Bronchial epithelial cell (primary cell): ENCODE results near the gene LRIT3. TPM values are rescaled to one million over a fixed set of nuclear protein-coding genes. Genes with fewer than 3 reads are reported as not detected.
A peak's percentile ranks its signal among the peaks of the same experiment; 100 is the strongest.

Experiments
- DNase-seq: peaks from one replicate; pipeline ENCODE4 v3.0.0-alpha.2; 2010; ENCODE audit warnings: low read depth
- FAIRE-seq: peaks from 2 replicates; lab custom pipeline; 2011; peaks lifted over from hg19 to GRCh38; lab: Jason Lieb, UNC
- H3K27me3 ChIP-seq: 2 replicates; pipeline ENCODE4 v1.5.1; 2011; ENCODE audit warnings: low read length; ENCODE audit not compliant: control insufficient read depth, insufficient read depth
- H3K36me3 ChIP-seq: 2 replicates; pipeline ENCODE4 v1.5.1; 2011; ENCODE audit warnings: low read length; ENCODE audit not compliant: control insufficient read depth, insufficient read depth
- H3K4me3 ChIP-seq: 2 replicates; pipeline ENCODE4 v1.5.1; 2011; ENCODE audit warnings: mild to moderate bottlenecking, low read depth, low read length, control low read depth
- CTCF ChIP-seq: IDR thresholded peaks from 2 replicates; pipeline ENCODE4 v1.5.1; 2011; ENCODE audit warnings: mild to moderate bottlenecking, moderate library complexity, low read length, control low read depth, inconsistent platforms; ENCODE audit not compliant: insufficient read depth, severe bottlenecking
- total RNA-seq: library from RNA; depleted of rRNA; stranded (reverse); fragments of >200 nt; gene quantifications from 2 replicates; pipeline ENCODE4 v1.2.1, GENCODE V29; 2014

The LRIT3 gene
- total RNA-seq, 1 donor from 2014 or later: under 0.01 TPM

- FAIRE-seq: no peak
- Histone ChIP-seq H3K36me3 (no peaks in the 10 kb centered on the region), H3K4me3 (no peak overlapping the region), H3K27me3 (peaks cover 3% of the 10 kb centered on the region)
- no peak for DNase-seq
- no peak for TF ChIP-seq CTCF
These were observed 30.4 kb downstream of the LRIT3 start for GRCh38 chr4:109878355-109878754.

DNA sequence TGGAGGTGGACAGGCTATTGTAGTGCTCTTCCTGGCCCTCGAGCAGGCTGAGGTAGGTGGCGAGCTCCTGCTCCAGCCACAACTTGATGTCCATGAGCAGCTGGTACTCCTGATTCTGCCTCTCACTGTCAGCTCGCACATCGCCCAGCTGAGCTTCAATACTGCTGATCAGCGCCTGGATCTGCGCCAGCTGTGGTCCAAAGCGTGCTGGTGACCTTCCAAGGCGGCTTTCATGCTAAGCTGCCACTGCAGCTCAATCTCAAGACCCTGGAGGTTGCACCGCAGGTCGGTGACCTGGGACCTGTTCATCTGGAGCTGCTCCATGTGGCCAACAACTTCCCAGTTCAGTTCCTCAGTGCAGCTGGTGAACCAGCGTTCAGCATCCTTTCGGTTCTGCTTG, 31.2 kb downstream of the LRIT3 start:
- H3K36me3 ChIP-seq: no peaks in the 10 kb centered on the region
- peaks cover 3% of the 10 kb centered on the region for H3K27me3 ChIP-seq
- no peak for FAIRE-seq
- no peak overlapping the region for H3K4me3 ChIP-seq
- TF ChIP-seq CTCF: no peak
- no peak for DNase-seq

GRCh38 chr4:109879636-109880314, 31.9 kb downstream of the LRIT3 start:
- Histone ChIP-seq H3K27me3 (peaks cover 3% of the 10 kb centered on the region), H3K4me3 (no peak overlapping the region), H3K36me3 (no peaks in the 10 kb centered on the region)
- peak; percentile 18 for FAIRE-seq
- no peak for TF ChIP-seq CTCF
- DNase-seq: no peak

DNA sequence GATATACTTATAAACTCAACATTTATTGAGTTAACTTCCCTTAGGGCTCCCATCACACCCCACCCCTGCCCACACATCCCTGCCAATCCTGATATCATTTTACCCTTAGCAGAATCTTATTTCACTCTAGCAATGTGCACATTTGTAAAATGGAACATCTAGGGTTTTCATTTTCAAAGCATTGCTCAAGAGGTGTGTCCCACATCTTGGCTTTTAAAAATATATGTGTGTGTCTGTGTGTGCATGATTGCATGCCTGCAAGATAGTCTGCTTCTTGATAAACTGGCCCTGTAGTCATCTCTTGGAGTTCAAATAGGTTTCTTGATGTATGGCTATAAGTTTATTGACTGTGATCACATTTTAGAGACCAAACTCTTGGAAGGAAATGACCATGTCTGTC, 38.4 kb downstream of the LRIT3 start:
- TF ChIP-seq CTCF: no peak

DNA sequence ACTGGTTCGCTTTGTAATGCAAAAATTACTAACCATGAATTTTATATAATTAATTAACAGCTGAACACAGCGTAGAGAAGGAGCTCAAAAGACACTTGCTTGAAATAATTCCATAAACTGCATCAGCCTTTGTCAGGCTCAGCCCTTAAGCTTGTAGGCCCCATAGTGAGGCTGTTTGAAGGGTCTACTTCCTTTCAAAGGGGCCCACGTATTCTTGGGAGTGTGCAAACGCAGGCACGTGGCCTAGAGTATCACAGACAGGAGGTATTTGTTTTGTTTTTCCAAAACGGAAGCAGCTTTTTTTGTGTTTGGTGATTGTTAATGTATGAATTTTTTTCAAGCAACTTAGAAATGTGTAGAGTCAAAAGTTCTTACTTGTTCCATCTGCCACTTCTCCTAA, 39.2 kb downstream of the LRIT3 start:
- Histone ChIP-seq H3K4me3 (no peak overlapping the region), H3K36me3 (no peaks in the 10 kb centered on the region), H3K27me3 (no peaks in the 10 kb centered on the region)
- no peak for FAIRE-seq
- no peak for TF ChIP-seq CTCF
- DNase-seq: no peak

More for the DNA sequence above, 38.4 kb downstream of the LRIT3 start:
- Histone ChIP-seq H3K36me3 (no peaks in the 10 kb centered on the region), H3K4me3 (no peak overlapping the region), H3K27me3 (no peaks in the 10 kb centered on the region)
- no peak for DNase-seq
- FAIRE-seq: no peak

- H3K36me3 ChIP-seq: no peaks in the 10 kb centered on the region
- no peak for DNase-seq
- TF ChIP-seq CTCF: no peak
These were observed 42.2 kb downstream of the LRIT3 start for GRCh38 chr4:109890076-109890475.

More at GRCh38 chr4:109890076-109890475, 42.2 kb downstream of the LRIT3 start:
- Histone ChIP-seq H3K4me3 (no peak overlapping the region), H3K27me3 (no peaks in the 10 kb centered on the region)
- no peak for FAIRE-seq
